Thymus (tissue), 11 donors: ENCODE data around the gene SMARCB1. TPM values are rescaled to one million over a fixed set of nuclear protein-coding genes. Genes with fewer than 3 reads are reported as not detected.

ENCODE experiments used
- DNase-seq, 9 donors: peaks; one replicate each; pipeline ENCODE4 v3.0.0-alpha.2; 2013; ENCODE audit warnings: low spot score in 9 of 9, low read depth in 6 of 9, missing footprints in 1 of 9
- H3K27ac ChIP-seq, 2 donors: one replicate each; pipeline ENCODE4 v1.5.1; 2013; ENCODE audit warnings: control low read depth in 1 of 2, low read depth in 1 of 2, low read length in 1 of 2, mild to moderate bottlenecking in 1 of 2, moderate library complexity in 1 of 2
- H3K27me3 ChIP-seq, 2 donors: one replicate each; pipeline ENCODE4 v1.5.1; 2013; ENCODE audit warnings: low read length in 1 of 2; ENCODE audit not compliant: control insufficient read depth in 2 of 2, insufficient read depth in 1 of 2
- H3K36me3 ChIP-seq, 2 donors: one replicate each; pipeline ENCODE4 v1.5.1; 2013; ENCODE audit warnings: low read length in 1 of 2, mild to moderate bottlenecking in 1 of 2, moderate library complexity in 1 of 2; ENCODE audit not compliant: control insufficient read depth in 2 of 2, insufficient read depth in 2 of 2
- H3K4me1 ChIP-seq, 2 donors: one replicate each; pipeline ENCODE4 v1.5.1; 2013; ENCODE audit warnings: low read length in 2 of 2; ENCODE audit not compliant: control insufficient read depth in 2 of 2, insufficient read depth in 2 of 2
- H3K4me3 ChIP-seq, 2 donors: one replicate each; pipeline ENCODE4 v1.5.1; 2013; ENCODE audit warnings: low read length in 2 of 2, control low read depth in 1 of 2, mild to moderate bottlenecking in 1 of 2
- H3K9me3 ChIP-seq, 2 donors: one replicate each; pipeline ENCODE4 v1.5.1; 2013; ENCODE audit warnings: low read length in 1 of 2, mild to moderate bottlenecking in 1 of 2; ENCODE audit not compliant: control insufficient read depth in 2 of 2, insufficient read depth in 1 of 2
- WGBS: extraction: QIAGEN DNeasy Blood & Tissue Kit; methylation state at CpG from one replicate; pipeline ENCODE4 v1.1.7; 2013; 5-methylcytosine and 5-hydroxymethylcytosine counted together
- polyA plus RNA-seq: library from polyadenylated mRNA; stranded (reverse); fragments of 200-250 nt; gene quantifications from one replicate; pipeline ENCODE4 v1.2.3, GENCODE V29; 2013
- total RNA-seq: library from RNA; stranded (reverse); fragments of 120-200 nt; gene quantifications from one replicate; pipeline ENCODE4 v1.2.4, GENCODE V29; 2013
- donor health status: healthy.

The SMARCB1 gene
- total and polyA plus RNA-seq, 2 donors, result 35.3 to 72.0 TPM

DNA sequence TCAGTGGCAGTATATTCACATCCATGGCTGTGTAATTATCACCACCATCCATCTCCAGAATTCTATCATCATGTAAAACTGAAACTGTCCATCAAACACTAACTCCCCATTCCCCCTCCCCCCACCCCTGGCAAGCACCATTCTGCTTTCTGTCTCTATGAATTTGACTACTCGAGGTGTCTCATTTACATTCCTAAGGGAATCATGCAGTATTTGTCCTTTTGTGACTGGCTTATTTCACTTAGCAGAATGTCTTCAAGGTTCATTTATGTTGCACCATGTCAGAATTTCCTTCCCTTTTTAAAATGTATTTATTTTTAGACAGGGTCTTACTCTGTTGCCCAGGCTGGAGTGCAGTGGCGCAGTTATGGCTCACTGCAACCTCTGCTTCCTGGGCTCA is 31.8 kb downstream of the SMARCB1 start:
- 96% methylated on average over 2 of the region's 2 CpGs for WGBS
- H3K4me1 ChIP-seq, result no peaks in the 10 kb centered on the region
- DNase-seq, result no peak
- H3K27me3 ChIP-seq, result no peaks in the 10 kb centered on the region
- no peak overlapping the region for H3K4me3 ChIP-seq
- no peak overlapping the region for H3K27ac ChIP-seq
- H3K9me3 ChIP-seq, result peaks cover 0 to 3% of the 10 kb centered on the region in 2 donors
- H3K36me3 ChIP-seq, result peaks cover 69 to 83% of the 10 kb centered on the region in 2 donors

DNA sequence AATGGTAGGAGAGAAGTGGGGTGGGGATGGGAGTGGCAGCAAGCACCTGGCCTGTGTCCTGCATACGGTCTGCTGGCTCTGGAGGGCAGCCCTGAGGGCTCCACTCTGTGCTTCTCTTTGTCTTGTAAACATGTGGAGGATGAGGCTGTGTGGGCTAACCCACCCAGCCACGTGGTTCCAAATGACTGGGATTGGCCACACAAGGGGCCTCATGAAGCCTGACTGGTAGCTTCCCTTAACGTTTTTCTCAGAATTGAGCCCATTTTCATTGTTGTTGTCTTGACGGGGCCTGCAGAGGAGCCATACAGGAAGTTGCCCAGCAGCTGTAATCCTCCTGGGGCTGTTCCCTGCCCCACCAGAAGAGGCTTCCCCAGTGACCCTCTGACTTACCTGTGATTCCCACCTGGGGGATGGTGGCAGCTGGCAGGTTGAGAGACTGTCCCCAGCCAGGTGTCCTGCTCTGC is 34.0 kb downstream of the SMARCB1 start:
- no peak for DNase-seq
- H3K36me3 ChIP-seq, result peaks cover 81 to 95% of the 10 kb centered on the region in 2 donors
- no peak overlapping the region for H3K27ac ChIP-seq
- H3K27me3 ChIP-seq, result no peaks in the 10 kb centered on the region
- no peaks in the 10 kb centered on the region for H3K4me1 ChIP-seq
- 59% methylated on average over 4 of the region's 4 CpGs for WGBS
- H3K9me3 ChIP-seq, result peaks cover 0 to 3% of the 10 kb centered on the region in 2 donors
- H3K4me3 ChIP-seq, result no peak overlapping the region

DNA sequence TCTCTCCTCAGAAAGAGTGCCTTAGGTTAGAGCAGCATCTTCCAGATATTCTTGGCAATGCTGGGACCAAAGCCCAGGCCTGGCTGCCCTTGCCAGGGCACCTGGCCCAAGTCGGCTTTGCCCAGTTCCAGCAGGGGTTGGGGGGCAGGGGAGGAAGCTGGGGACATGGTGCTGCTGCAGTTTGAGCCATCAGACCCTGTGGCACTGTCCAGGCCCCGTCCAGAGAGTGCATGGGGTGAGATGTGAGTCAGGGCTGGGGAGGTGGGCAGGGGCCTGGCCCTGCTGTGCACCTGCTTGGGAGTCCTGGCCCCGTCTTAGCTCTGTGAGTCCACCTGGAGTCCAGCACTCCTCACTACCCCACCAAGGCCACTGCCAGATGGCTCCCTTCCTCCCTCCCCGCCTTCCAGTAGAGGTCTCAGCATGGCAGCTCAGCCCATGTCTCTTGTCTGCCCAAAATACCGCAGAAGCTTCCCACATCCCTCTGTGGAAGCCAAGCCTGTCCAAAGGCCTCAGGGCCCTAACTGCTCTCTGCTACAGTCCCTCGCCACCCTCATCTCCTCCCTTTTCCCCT is 35.4 kb downstream of the SMARCB1 start:
- Histone ChIP-seq H3K9me3 (no peaks in the 10 kb centered on the region), H3K27ac (no peak overlapping the region), H3K4me1 (peaks cover 0 to 2% of the 10 kb centered on the region in 2 donors), H3K4me3 (no peak overlapping the region), H3K36me3 (peaks cover 81 to 94% of the 10 kb centered on the region in 2 donors), H3K27me3 (no peaks in the 10 kb centered on the region)
- DNase-seq, result no peak
- WGBS, result 97% methylated on average over 6 of the region's 6 CpGs

DNA sequence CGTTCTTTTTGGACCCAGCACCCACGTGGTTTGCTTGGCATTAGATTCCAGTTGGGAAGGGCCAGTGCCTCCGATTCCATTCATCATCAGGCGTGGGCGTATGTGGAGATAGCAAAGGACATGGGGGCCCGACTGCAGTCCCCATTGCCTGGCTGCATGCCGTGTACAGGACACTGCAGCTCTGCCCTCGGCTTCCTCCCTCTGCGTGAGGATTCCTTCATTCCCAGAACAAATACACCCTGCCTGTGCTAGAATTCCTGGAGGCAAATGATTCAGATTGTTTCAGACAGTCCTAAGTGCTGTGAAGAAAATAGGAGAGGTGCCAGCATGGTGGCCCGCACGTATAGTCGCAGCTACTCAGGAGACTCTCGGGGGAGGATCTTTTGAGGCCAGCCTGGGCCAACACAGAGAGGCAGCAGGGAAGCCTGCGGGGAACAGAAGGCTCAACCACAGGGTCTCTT is 36.6 kb downstream of the SMARCB1 start:
- DNase-seq, result no peak
- no peaks in the 10 kb centered on the region for H3K9me3 ChIP-seq

DNA sequence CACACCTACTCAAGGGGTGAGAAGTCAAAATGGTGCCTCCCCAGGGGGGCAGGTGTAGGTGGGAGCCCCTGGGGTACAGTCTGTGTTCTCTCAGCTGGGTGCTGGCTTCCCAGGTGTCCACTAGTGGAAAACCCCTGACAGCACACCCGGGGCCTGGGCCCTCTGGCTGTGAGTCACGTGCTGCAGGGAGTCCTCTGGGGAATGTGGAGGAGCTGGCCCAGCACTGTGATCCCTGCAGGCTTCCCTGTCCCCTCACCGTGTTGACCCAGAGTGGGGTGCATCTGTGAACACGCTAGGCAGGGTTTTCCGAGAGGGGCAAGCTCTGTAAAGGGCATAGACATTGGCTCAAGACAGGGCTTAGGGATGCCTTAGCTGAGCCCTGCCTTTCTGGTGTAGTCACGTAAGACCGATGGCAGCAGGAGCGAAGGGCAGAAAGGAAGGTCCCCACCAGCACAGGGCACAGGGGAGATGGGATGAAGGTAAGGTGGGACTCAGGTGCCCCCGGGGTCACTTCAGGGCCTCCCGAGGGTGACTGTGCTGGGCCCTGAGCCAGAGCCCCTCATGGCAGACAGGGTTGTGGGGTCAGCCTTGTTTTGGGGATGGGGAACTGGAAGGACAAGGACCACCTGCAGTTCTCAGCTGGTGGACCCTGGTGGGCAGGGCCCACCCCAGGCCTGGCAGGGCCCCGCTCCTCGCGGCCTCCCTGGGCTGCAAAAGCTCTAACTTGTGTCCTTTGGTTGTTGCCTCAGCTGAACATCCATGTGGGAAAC is 37.9 kb downstream of the SMARCB1 start:
- H3K27me3 ChIP-seq, result no peaks in the 10 kb centered on the region
- DNase-seq, result no peak
- no peaks in the 10 kb centered on the region for H3K9me3 ChIP-seq
- H3K4me3 ChIP-seq, result no peak overlapping the region
- no peak overlapping the region for H3K27ac ChIP-seq
- 97% methylated on average over 13 of the region's 13 CpGs for WGBS
- H3K4me1 ChIP-seq, result peaks cover 0 to 2% of the 10 kb centered on the region in 2 donors
- peaks cover 83 to 95% of the 10 kb centered on the region in 2 donors for H3K36me3 ChIP-seq

More for the DNA sequence above, 36.6 kb downstream of the SMARCB1 start:
- H3K27me3 ChIP-seq, result no peaks in the 10 kb centered on the region
- H3K4me3 ChIP-seq, result no peak overlapping the region
- H3K4me1 ChIP-seq, result peaks cover 0 to 2% of the 10 kb centered on the region in 2 donors
- H3K27ac ChIP-seq, result no peak overlapping the region
- 97% methylated on average over 14 of the region's 14 CpGs for WGBS
- H3K36me3 ChIP-seq, result peaks cover 84 to 93% of the 10 kb centered on the region in 2 donors

DNA sequence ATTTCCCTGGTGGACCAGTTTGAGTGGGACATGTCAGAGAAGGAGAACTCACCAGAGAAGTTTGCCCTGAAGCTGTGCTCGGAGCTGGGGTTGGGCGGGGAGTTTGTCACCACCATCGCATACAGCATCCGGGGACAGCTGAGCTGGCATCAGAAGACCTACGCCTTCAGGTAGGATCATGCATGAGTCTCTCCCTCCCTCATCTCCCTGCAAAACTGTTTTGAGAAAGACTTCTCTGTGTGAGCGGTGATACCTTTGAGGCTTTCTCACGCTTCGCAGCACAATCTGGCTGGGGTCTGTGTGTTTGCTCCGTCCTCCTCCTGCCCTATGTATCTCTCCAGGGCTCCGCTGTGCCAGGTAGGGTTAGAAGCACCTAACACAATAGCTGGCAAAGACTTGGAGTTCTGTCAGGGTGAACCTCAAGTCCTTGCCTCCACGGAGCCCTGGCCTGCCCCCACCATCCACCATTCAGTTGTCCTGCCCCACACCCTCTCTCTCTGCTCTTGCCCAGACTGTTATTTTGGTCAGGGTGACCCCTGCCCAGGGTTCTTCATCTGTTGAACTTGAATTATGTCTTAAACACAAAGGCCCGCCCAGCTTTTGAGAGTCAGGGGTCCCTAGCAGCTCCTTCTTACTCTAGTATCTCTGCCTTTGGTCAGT is 38.6 kb downstream of the SMARCB1 start:
- 96% methylated on average over 12 of the region's 12 CpGs for WGBS

DNA sequence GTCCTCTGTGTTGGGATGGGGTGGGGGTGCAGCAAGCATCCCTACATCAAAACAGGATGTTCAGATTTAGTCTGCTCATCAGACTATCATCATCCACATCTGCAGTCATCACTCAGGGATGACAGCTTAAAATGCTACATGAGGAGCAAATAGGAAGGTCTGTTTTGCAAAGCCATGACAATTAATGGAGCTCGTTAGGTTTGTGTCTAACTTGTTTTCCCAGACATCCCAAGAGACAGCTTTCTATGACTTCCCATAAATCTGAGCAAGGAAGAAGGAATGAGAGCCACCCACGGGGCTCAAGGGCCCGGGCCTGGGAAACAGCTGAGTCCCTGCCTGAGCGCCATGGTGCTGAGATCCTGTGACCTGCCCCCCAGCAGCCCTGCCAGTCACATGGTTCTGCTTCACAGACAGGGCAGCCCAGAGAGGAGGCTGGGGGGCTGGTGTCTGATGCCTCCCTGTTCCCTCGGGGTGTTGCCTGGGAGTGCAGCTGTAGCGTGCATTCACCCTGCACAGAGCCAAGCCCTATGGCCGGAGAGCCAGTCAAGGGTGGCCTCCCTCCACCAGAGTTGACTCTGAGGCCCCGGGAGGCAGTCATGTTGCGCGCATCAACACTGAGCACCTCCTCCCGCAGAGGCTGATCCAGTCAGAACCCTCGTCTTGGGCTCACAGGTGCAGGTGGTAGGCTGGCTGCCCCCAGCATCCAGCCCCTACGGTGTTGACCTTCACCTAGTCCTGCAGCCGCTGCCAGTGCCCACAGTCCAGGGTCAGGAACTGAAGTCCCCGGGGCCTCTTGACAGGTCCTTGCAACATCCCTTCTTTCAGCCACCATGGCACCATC is 40.0 kb downstream of the SMARCB1 start:
- WGBS, result 97% methylated on average over 15 of the region's 15 CpGs
- no peaks in the 10 kb centered on the region for H3K27me3 ChIP-seq
- no peak overlapping the region for H3K27ac ChIP-seq
- no peak overlapping the region for H3K4me3 ChIP-seq
- H3K9me3 ChIP-seq, result no peaks in the 10 kb centered on the region
- peaks cover 0 to 2% of the 10 kb centered on the region in 2 donors for H3K4me1 ChIP-seq
- no peak for DNase-seq
- peaks cover 85 to 88% of the 10 kb centered on the region in 2 donors for H3K36me3 ChIP-seq

More for the DNA sequence above, 38.6 kb downstream of the SMARCB1 start:
- peaks cover 0 to 2% of the 10 kb centered on the region in 2 donors for H3K4me1 ChIP-seq
- no peak overlapping the region for H3K4me3 ChIP-seq
- no peak for DNase-seq
- H3K36me3 ChIP-seq, result peaks cover 86 to 88% of the 10 kb centered on the region in 2 donors
- no peak overlapping the region for H3K27ac ChIP-seq
- no peaks in the 10 kb centered on the region for H3K27me3 ChIP-seq
- H3K9me3 ChIP-seq, result no peaks in the 10 kb centered on the region

DNA sequence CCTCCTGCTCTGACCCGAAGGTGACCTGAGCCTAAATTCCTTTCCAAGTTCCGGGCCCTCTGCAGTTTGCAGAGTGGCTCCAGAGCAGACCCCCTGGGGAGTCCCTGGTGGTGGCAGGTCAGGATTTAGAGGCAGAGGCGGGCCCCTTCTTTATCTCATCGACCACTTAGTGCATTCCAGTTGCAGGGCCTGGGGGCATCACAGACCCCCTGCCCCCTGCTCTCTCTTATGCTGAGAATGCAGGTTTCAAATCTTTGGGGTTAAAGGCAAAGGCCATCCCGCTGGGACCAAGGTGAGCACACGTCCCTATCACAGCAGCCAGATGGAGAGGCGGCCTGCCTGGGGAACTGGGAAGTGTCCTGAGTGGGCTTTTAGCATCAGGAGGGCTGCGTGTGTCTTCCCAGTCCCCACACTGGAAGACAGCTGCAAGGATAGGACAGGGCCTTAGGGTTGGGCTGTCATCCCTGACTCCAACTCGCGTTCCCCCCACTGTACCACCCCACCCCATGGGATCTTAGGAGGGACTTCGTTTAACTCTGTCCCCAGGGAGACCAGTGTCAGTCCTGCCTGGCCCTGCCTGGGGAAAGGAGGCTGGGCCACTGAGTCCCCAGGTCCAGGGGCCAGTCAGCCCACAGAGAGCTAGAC is 40.7 kb downstream of the SMARCB1 start:
- H3K4me1 ChIP-seq, result peaks cover 0 to 2% of the 10 kb centered on the region in 2 donors
- no peak overlapping the region for H3K27ac ChIP-seq
- H3K36me3 ChIP-seq, result peaks cover 85 to 88% of the 10 kb centered on the region in 2 donors
- H3K4me3 ChIP-seq, result no peak overlapping the region
- no peaks in the 10 kb centered on the region for H3K27me3 ChIP-seq
- DNase-seq, result no peak
- H3K9me3 ChIP-seq, result no peaks in the 10 kb centered on the region
- 97% methylated on average over 11 of the region's 11 CpGs for WGBS
